ENCODE measurements around the gene NTF3.

NTF3 gene

DNA sequence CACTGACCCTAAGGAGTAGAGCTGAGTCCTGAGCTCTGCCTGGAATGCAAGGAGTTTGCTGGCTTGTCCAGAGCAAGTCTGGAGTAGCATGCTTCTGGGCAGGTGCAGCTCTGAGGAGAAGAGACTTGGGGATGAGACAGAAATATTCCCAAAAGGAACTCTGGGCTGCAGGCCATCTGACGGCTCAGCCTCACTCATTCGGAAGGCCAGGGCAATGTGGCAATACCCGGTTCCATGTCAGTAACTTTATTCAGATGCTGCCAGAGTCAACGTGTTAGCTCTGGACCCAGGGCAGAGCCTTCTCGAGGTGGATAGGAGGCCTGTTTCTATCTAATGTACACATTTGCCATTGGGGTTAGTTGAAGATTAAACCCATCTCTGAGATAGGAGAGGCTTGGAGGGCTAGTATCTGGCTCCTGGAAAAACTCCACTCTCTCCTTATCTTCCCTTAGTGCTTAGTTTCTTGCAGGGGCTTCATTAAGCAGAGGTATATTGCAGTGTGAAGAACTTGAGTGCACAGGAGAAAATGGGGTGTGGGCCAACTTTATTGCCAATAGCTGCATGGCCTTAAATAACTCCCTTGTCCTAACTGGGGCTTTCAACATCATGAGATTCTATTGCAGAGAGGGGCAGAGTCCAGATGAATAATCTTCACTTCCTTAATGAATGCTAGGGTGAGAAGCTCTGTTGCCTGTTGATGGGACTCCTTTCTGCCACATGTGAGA lies 65.6 kb downstream of the NTF3 start:
- no peak for TF ChIP-seq SIN3A (IDR thresholded peaks at IDR 0.05; ENCODE audit: borderline replicate concordance, insufficient read depth, low read length)
- no peak for TF ChIP-seq TAF1 (IDR thresholded peaks at IDR 0.05; ENCODE audit: borderline replicate concordance, insufficient read depth, low read length)
- no peak for TF ChIP-seq FOXP2 (optimal IDR thresholded peaks at IDR 0.05; ENCODE audit: borderline replicate concordance, extremely low read depth, extremely low read length, insufficient read depth)
- TF ChIP-seq, protein P1, sequence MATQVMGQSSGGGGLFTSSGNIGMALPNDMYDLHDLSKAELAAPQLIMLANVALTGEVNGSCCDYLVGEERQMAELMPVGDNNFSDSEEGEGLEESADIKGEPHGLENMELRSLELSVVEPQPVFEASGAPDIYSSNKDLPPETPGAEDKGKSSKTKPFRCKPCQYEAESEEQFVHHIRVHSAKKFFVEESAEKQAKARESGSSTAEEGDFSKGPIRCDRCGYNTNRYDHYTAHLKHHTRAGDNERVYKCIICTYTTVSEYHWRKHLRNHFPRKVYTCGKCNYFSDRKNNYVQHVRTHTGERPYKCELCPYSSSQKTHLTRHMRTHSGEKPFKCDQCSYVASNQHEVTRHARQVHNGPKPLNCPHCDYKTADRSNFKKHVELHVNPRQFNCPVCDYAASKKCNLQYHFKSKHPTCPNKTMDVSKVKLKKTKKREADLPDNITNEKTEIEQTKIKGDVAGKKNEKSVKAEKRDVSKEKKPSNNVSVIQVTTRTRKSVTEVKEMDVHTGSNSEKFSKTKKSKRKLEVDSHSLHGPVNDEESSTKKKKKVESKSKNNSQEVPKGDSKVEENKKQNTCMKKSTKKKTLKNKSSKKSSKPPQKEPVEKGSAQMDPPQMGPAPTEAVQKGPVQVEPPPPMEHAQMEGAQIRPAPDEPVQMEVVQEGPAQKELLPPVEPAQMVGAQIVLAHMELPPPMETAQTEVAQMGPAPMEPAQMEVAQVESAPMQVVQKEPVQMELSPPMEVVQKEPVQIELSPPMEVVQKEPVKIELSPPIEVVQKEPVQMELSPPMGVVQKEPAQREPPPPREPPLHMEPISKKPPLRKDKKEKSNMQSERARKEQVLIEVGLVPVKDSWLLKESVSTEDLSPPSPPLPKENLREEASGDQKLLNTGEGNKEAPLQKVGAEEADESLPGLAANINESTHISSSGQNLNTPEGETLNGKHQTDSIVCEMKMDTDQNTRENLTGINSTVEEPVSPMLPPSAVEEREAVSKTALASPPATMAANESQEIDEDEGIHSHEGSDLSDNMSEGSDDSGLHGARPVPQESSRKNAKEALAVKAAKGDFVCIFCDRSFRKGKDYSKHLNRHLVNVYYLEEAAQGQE (IDR thresholded peaks at IDR 0.05; ENCODE audit: insufficient read depth in 1 of 2, low read depth in 2 of 2, low read length in 2 of 2), result no peak
- no peak for TF ChIP-seq POLR2AphosphoS5 (IDR thresholded peaks at IDR 0.05; ENCODE audit: low read depth, low read length)

DNA sequence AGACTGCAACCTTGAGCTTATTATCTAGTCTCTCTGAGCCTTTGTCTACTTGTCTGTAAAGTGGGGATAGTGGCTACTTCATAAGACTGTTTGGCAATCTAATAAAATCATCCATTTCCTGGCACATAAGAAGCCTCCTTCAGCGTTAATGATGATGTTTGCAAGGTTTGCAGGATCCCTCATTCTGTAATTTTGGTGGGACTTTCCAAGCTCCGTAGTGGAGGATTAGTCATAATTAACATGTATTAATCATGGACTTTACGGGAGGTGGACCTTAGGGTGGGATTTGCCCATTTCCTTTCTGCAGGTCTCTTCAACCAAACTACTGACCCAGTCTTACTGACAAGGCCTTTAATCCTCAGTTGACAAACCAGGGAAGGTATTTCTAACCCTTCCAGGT lies 66.2 kb downstream of the NTF3 start:
- TF ChIP-seq FOXP2 (optimal IDR thresholded peaks at IDR 0.05; ENCODE audit: borderline replicate concordance, extremely low read depth, extremely low read length, insufficient read depth) (no peak), TAF1 (IDR thresholded peaks at IDR 0.05; ENCODE audit: borderline replicate concordance, insufficient read depth, low read length) (no peak), SIN3A (IDR thresholded peaks at IDR 0.05; ENCODE audit: borderline replicate concordance, insufficient read depth, low read length) (no peak), POLR2AphosphoS5 (IDR thresholded peaks at IDR 0.05; ENCODE audit: low read depth, low read length) (no peak)
- TF ChIP-seq, protein P1 (IDR thresholded peaks at IDR 0.05; ENCODE audit: insufficient read depth in 1 of 2, low read depth in 2 of 2, low read length in 2 of 2), result no peak

DNA sequence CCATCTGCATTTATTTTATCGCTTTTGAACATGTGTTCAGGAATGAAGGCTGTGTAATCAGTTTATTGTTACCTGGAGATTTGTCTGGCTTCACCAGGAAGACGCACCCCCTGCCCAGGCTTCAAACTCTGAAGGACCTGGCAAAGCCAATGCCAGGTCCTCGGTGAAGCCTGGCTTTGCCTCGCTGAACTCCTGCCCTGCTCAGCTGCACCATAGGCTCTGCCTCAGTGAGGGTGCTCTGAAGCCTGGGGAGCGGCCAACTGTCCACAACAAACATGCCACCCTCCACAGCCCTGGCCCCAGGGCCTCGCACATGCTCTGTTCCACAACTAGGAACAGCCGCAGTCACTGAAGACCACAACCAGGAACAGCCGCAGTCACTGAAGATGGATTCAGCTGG lies 66.9 kb downstream of the NTF3 start:
- TF ChIP-seq TAF1 (IDR thresholded peaks at IDR 0.05; ENCODE audit: borderline replicate concordance, insufficient read depth, low read length) (no peak), FOXP2 (optimal IDR thresholded peaks at IDR 0.05; ENCODE audit: borderline replicate concordance, extremely low read depth, extremely low read length, insufficient read depth) (no peak), POLR2AphosphoS5 (IDR thresholded peaks at IDR 0.05; ENCODE audit: low read depth, low read length) (no peak), SIN3A (IDR thresholded peaks at IDR 0.05; ENCODE audit: borderline replicate concordance, insufficient read depth, low read length) (no peak)
- TF ChIP-seq, protein P1 (IDR thresholded peaks at IDR 0.05; ENCODE audit: insufficient read depth in 1 of 2, low read depth in 2 of 2, low read length in 2 of 2), result no peak

DNA sequence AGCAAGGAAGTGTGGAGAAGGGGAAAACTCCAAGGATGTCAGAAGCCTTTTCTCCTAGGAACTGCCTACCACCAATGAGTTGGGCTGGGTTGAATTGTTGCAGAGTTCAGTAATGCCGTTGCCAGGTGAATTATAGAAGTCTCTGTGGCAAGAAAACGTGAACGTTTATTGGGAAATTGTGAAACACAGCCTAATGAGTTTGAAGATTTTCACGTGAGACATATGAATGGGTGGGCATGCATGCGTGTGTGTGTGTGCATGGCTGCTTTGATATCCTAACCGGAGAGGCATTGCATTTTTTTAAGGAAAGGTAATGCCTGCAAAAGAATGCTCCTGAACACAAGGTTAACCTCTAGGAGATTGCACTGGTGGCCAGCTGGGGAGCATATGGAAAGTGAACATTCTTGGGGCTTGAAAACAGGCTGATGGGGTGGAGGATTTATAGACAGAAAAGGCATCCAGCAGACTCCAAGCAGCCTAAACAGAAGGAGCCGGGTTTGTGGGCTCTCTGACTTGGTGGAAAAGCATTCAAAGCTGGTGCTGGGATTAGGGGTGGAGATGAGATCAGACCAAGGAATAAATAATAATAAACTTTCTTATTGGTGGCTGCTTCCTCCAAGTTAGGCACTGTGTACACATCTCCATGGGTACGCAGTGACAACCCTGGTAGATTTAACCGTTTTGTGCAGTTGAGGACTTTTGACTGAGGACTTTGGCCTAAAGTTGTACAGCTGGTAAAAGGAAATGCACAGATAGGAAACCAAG lies 67.8 kb downstream of the NTF3 start:
- TF ChIP-seq TAF1 (IDR thresholded peaks at IDR 0.05; ENCODE audit: borderline replicate concordance, insufficient read depth, low read length), result no peak
- TF ChIP-seq FOXP2 (optimal IDR thresholded peaks at IDR 0.05; ENCODE audit: borderline replicate concordance, extremely low read depth, extremely low read length, insufficient read depth), result no peak
- TF ChIP-seq, protein P1 (IDR thresholded peaks at IDR 0.05; ENCODE audit: insufficient read depth in 1 of 2, low read depth in 2 of 2, low read length in 2 of 2), result no peak
- TF ChIP-seq POLR2AphosphoS5 (IDR thresholded peaks at IDR 0.05; ENCODE audit: low read depth, low read length), result no peak
- TF ChIP-seq SIN3A (IDR thresholded peaks at IDR 0.05; ENCODE audit: borderline replicate concordance, insufficient read depth, low read length), result no peak

All from PFSK-1 (cell line).